SK-N-SH (cell line): ENCODE measurements around the gene SAMD1.

Experiments used
- EP300 ChIP-seq, 2 experiments: IDR thresholded peaks; 2 replicates each; pipeline versions ENCODE4 v1.4.0 to v1.6.1; 2012; ENCODE audit warnings: borderline replicate concordance in 1 of 2, low read depth in 1 of 2, low read length in 1 of 2
- EZH2phosphoT487 ChIP-seq: fragments of 200-600 bp; sonication (generic); IDR thresholded peaks from 2 replicates; pipeline ENCODE4 v1.6.1; 2017; ENCODE audit warnings: low read depth, mixed run types, mild to moderate bottlenecking, antibody characterized with exemption, moderate library complexity, borderline replicate concordance
- JUND ChIP-seq: IDR thresholded peaks from 2 replicates; pipeline ENCODE4 v1.4.0; 2012
- TAF1 ChIP-seq: IDR thresholded peaks from 2 replicates; pipeline ENCODE4 v1.6.1; 2012; ENCODE audit warnings: low read depth, mild to moderate bottlenecking, low read length, moderate library complexity, borderline replicate concordance
- TF ChIP-seq, protein P1 (sequence below): fragments of 200-600 bp; sonication (generic); IDR thresholded peaks from 2 replicates; pipeline ENCODE4 v1.6.1; 2017; ENCODE audit warnings: antibody characterized with exemption, mild to moderate bottlenecking, moderate library complexity
- TF ChIP-seq, protein P2 (sequence below): IDR thresholded peaks from 2 replicates; pipeline ENCODE4 v1.4.0; 2012; ENCODE audit warnings: low read depth, borderline replicate concordance
- TF ChIP-seq, protein P3 (sequence below): fragments of 150-350 bp; IDR thresholded peaks from 2 replicates; pipeline ENCODE4 v1.6.1; 2016; ENCODE audit warnings: mild to moderate bottlenecking, low read depth, low read length

DNA sequence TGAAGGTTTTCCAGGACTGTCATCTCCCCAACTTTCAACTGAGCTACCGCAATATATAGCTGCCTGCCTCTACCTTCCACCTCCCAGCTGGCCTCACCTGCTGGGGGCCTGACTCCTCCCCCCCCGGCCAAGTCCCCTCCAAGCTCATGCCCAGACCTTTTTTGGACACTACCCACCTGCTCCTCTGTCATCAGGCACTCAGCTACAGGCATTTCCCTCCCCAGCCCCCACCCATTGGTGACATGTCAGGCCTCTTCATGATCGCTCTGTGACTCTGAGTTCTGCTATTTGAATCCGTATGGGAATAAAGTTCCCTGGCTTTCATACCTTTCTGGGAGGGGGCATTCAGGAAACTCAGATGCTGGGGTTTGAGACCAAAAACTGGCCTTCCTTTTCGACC is 25.2 kb upstream of the SAMD1 start:
- no peak for TF ChIP-seq EZH2phosphoT487
- TF ChIP-seq, protein P1, sequence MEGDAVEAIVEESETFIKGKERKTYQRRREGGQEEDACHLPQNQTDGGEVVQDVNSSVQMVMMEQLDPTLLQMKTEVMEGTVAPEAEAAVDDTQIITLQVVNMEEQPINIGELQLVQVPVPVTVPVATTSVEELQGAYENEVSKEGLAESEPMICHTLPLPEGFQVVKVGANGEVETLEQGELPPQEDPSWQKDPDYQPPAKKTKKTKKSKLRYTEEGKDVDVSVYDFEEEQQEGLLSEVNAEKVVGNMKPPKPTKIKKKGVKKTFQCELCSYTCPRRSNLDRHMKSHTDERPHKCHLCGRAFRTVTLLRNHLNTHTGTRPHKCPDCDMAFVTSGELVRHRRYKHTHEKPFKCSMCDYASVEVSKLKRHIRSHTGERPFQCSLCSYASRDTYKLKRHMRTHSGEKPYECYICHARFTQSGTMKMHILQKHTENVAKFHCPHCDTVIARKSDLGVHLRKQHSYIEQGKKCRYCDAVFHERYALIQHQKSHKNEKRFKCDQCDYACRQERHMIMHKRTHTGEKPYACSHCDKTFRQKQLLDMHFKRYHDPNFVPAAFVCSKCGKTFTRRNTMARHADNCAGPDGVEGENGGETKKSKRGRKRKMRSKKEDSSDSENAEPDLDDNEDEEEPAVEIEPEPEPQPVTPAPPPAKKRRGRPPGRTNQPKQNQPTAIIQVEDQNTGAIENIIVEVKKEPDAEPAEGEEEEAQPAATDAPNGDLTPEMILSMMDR = no peak
- TF ChIP-seq JUND = no peak
- TF ChIP-seq, protein P2, sequence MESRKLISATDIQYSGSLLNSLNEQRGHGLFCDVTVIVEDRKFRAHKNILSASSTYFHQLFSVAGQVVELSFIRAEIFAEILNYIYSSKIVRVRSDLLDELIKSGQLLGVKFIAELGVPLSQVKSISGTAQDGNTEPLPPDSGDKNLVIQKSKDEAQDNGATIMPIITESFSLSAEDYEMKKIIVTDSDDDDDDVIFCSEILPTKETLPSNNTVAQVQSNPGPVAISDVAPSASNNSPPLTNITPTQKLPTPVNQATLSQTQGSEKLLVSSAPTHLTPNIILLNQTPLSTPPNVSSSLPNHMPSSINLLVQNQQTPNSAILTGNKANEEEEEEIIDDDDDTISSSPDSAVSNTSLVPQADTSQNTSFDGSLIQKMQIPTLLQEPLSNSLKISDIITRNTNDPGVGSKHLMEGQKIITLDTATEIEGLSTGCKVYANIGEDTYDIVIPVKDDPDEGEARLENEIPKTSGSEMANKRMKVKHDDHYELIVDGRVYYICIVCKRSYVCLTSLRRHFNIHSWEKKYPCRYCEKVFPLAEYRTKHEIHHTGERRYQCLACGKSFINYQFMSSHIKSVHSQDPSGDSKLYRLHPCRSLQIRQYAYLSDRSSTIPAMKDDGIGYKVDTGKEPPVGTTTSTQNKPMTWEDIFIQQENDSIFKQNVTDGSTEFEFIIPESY = no peak
- TF ChIP-seq, protein P3, sequence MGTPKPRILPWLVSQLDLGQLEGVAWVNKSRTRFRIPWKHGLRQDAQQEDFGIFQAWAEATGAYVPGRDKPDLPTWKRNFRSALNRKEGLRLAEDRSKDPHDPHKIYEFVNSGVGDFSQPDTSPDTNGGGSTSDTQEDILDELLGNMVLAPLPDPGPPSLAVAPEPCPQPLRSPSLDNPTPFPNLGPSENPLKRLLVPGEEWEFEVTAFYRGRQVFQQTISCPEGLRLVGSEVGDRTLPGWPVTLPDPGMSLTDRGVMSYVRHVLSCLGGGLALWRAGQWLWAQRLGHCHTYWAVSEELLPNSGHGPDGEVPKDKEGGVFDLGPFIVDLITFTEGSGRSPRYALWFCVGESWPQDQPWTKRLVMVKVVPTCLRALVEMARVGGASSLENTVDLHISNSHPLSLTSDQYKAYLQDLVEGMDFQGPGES = no peak
- no peak for TF ChIP-seq EP300 (IDR thresholded peaks at IDR 0.05; ENCODE audit: borderline replicate concordance in 1 of 2, low read depth in 1 of 2, low read length in 1 of 2)
- no peak for TF ChIP-seq TAF1
